ENCODE data around the gene CBLL2.

The CBLL2 gene

GRCh38 chrX:22296871-22297270, 24.2 kb downstream of the CBLL2 start:
- H3K27ac ChIP-seq (replicated peaks; ENCODE audit: low read length), result no peak overlapping the region
- no peak overlapping the region for H2AK5ac ChIP-seq (ENCODE audit: low read depth, low read length)
- no peaks in the 10 kb centered on the region for H3K79me1 ChIP-seq (ENCODE audit: low read depth, low read length)
- WGBS, 2 donors (ENCODE audit: extremely low coverage in 2 of 2, insufficient read length in 2 of 2, insufficient replicate concordance in 1 of 2), result no CpG with 5 or more reads among the region's 2 CpGs
- H3K27me3 ChIP-seq (ENCODE audit: control insufficient read depth in 3 of 3, insufficient read depth in 3 of 3, low read depth in 1 of 3, low read length in 3 of 3), result peaks cover 0 to 6% (median 0%) of the 10 kb centered on the region in 3 experiments
- H3K18ac ChIP-seq (ENCODE audit: low read length), result no peak overlapping the region
- no peak overlapping the region for H3K14ac ChIP-seq (ENCODE audit: low read length)
- no peak for DNase-seq (ENCODE audit: low spot score)
- H2BK12ac ChIP-seq (ENCODE audit: low read length), result no peak overlapping the region
- no peak overlapping the region for H2BK5ac ChIP-seq (ENCODE audit: low read length)
- H3K4me1 ChIP-seq (ENCODE audit: control insufficient read depth in 2 of 2, insufficient read depth in 1 of 2, low read depth in 1 of 2, low read length in 2 of 2), result peaks cover 0 to 2% of the 10 kb centered on the region in 2 donors
- H4K91ac ChIP-seq (ENCODE audit: low read depth, low read length, poor library complexity), result no peak overlapping the region
- no peak overlapping the region for H3K4me2 ChIP-seq (ENCODE audit: insufficient read depth, low read length, poor library complexity, severe bottlenecking)
- H3K9me3 ChIP-seq (replicated peaks in 1 of 2; ENCODE audit: control insufficient read depth in 2 of 2, insufficient read depth in 1 of 2, low read depth in 1 of 2, low read length in 2 of 2), result no peaks in the 10 kb centered on the region
- no peak overlapping the region for H3K9ac ChIP-seq (ENCODE audit: low read depth, low read length, poor library complexity)
- no peak overlapping the region for H2BK15ac ChIP-seq (ENCODE audit: low read length)
- no peak overlapping the region for H4K8ac ChIP-seq (ENCODE audit: low read depth, low read length)
- no peak overlapping the region for H2BK120ac ChIP-seq (ENCODE audit: low read depth, low read length)
- H3K4me3 ChIP-seq (ENCODE audit: low read length in 2 of 2), result no peak overlapping the region
- H3K4ac ChIP-seq (ENCODE audit: low read length), result no peak overlapping the region
- H3K36me3 ChIP-seq (replicated peaks in 1 of 2; ENCODE audit: control insufficient read depth in 2 of 2, insufficient read depth in 2 of 2, low read length in 2 of 2), result no peaks in the 10 kb centered on the region
- no peak overlapping the region for H2AFZ ChIP-seq (ENCODE audit: low read length)
- no peak overlapping the region for H3K23ac ChIP-seq (ENCODE audit: low read depth, low read length, poor library complexity)

GRCh38 chrX:22300130-22300529, 27.4 kb downstream of the CBLL2 start:
- H3K27ac ChIP-seq (replicated peaks; ENCODE audit: low read length), result no peak overlapping the region
- no peak overlapping the region for H2BK12ac ChIP-seq (ENCODE audit: low read length)
- peaks cover 0 to 2% of the 10 kb centered on the region in 2 donors for H3K4me1 ChIP-seq (ENCODE audit: control insufficient read depth in 2 of 2, insufficient read depth in 1 of 2, low read depth in 1 of 2, low read length in 2 of 2)
- no peak overlapping the region for H3K18ac ChIP-seq (ENCODE audit: low read length)
- peaks cover 0 to 6% (median 0%) of the 10 kb centered on the region in 3 experiments for H3K27me3 ChIP-seq (ENCODE audit: control insufficient read depth in 3 of 3, insufficient read depth in 3 of 3, low read depth in 1 of 3, low read length in 3 of 3)
- H3K23ac ChIP-seq (ENCODE audit: low read depth, low read length, poor library complexity), result no peak overlapping the region
- no CpG with 5 or more reads among the region's 2 CpGs for WGBS, 2 donors (ENCODE audit: extremely low coverage in 2 of 2, insufficient read length in 2 of 2, insufficient replicate concordance in 1 of 2)
- no peak overlapping the region for H4K91ac ChIP-seq (ENCODE audit: low read depth, low read length, poor library complexity)
- no peak overlapping the region for H3K14ac ChIP-seq (ENCODE audit: low read length)
- no peak overlapping the region for H3K9ac ChIP-seq (ENCODE audit: low read depth, low read length, poor library complexity)
- no peak overlapping the region for H2BK120ac ChIP-seq (ENCODE audit: low read depth, low read length)
- H3K4me3 ChIP-seq (ENCODE audit: low read length in 2 of 2), result no peak overlapping the region
- H2BK15ac ChIP-seq (ENCODE audit: low read length), result no peak overlapping the region
- no peak overlapping the region for H3K4me2 ChIP-seq (ENCODE audit: insufficient read depth, low read length, poor library complexity, severe bottlenecking)
- H3K4ac ChIP-seq (ENCODE audit: low read length), result no peak overlapping the region
- H2AFZ ChIP-seq (ENCODE audit: low read length), result no peak overlapping the region
- H2BK5ac ChIP-seq (ENCODE audit: low read length), result no peak overlapping the region
- H4K8ac ChIP-seq (ENCODE audit: low read depth, low read length), result no peak overlapping the region
- no peaks in the 10 kb centered on the region for H3K79me1 ChIP-seq (ENCODE audit: low read depth, low read length)
- no peak for DNase-seq (ENCODE audit: low spot score)
- no peaks in the 10 kb centered on the region for H3K9me3 ChIP-seq (replicated peaks in 1 of 2; ENCODE audit: control insufficient read depth in 2 of 2, insufficient read depth in 1 of 2, low read depth in 1 of 2, low read length in 2 of 2)
- no peaks in the 10 kb centered on the region for H3K36me3 ChIP-seq (replicated peaks in 1 of 2; ENCODE audit: control insufficient read depth in 2 of 2, insufficient read depth in 2 of 2, low read length in 2 of 2)
- no peak overlapping the region for H2AK5ac ChIP-seq (ENCODE audit: low read depth, low read length)

GRCh38 chrX:22310779-22311178, 38.1 kb downstream of the CBLL2 start:
- no CpG with 5 or more reads among the region's 3 CpGs for WGBS, 2 donors (ENCODE audit: extremely low coverage in 2 of 2, insufficient read length in 2 of 2, insufficient replicate concordance in 1 of 2)
- DNase-seq (ENCODE audit: low spot score), result no peak

GRCh38 chrX:22313766-22314165, 41.1 kb downstream of the CBLL2 start:
- Histone ChIP-seq H3K14ac (ENCODE audit: low read length) (no peak overlapping the region), H3K36me3 (replicated peaks in 1 of 2; ENCODE audit: control insufficient read depth in 2 of 2, insufficient read depth in 2 of 2, low read length in 2 of 2) (no peaks in the 10 kb centered on the region), H2AK5ac (ENCODE audit: low read depth, low read length) (no peak overlapping the region), H2BK5ac (ENCODE audit: low read length) (no peak overlapping the region), H2BK12ac (ENCODE audit: low read length) (no peak overlapping the region), H3K79me1 (ENCODE audit: low read depth, low read length) (no peaks in the 10 kb centered on the region), H4K91ac (ENCODE audit: low read depth, low read length, poor library complexity) (no peak overlapping the region), H3K18ac (ENCODE audit: low read length) (no peak overlapping the region), H3K23ac (ENCODE audit: low read depth, low read length, poor library complexity) (no peak overlapping the region), H3K4me1 (ENCODE audit: control insufficient read depth in 2 of 2, insufficient read depth in 1 of 2, low read depth in 1 of 2, low read length in 2 of 2) (peaks cover 0 to 1% of the 10 kb centered on the region in 2 donors), H3K27me3 (ENCODE audit: control insufficient read depth in 3 of 3, insufficient read depth in 3 of 3, low read depth in 1 of 3, low read length in 3 of 3) (no peaks in the 10 kb centered on the region), H2BK120ac (ENCODE audit: low read depth, low read length) (no peak overlapping the region), H3K27ac (replicated peaks; ENCODE audit: low read length) (no peak overlapping the region), H3K4me3 (ENCODE audit: low read length in 2 of 2) (no peak overlapping the region), H3K9me3 (replicated peaks in 1 of 2; ENCODE audit: control insufficient read depth in 2 of 2, insufficient read depth in 1 of 2, low read depth in 1 of 2, low read length in 2 of 2) (no peaks in the 10 kb centered on the region), H3K4ac (ENCODE audit: low read length) (no peak overlapping the region), H2BK15ac (ENCODE audit: low read length) (no peak overlapping the region), H4K8ac (ENCODE audit: low read depth, low read length) (no peak overlapping the region), H2AFZ (ENCODE audit: low read length) (no peak overlapping the region), H3K9ac (ENCODE audit: low read depth, low read length, poor library complexity) (no peak overlapping the region), H3K4me2 (ENCODE audit: insufficient read depth, low read length, poor library complexity, severe bottlenecking) (no peak overlapping the region)
- DNase-seq (ENCODE audit: low spot score), result no peak
- WGBS, 2 donors (ENCODE audit: extremely low coverage in 2 of 2, insufficient read length in 2 of 2, insufficient replicate concordance in 1 of 2), result no CpG with 5 or more reads among the region's 3 CpGs

More at GRCh38 chrX:22310779-22311178, 38.1 kb downstream of the CBLL2 start:
- no peak overlapping the region for H2BK5ac ChIP-seq (ENCODE audit: low read length)
- peaks cover 0 to 1% of the 10 kb centered on the region in 2 donors for H3K4me1 ChIP-seq (ENCODE audit: control insufficient read depth in 2 of 2, insufficient read depth in 1 of 2, low read depth in 1 of 2, low read length in 2 of 2)
- H3K14ac ChIP-seq (ENCODE audit: low read length), result no peak overlapping the region
- H2AFZ ChIP-seq (ENCODE audit: low read length), result no peak overlapping the region
- no peak overlapping the region for H4K91ac ChIP-seq (ENCODE audit: low read depth, low read length, poor library complexity)
- no peak overlapping the region for H2BK120ac ChIP-seq (ENCODE audit: low read depth, low read length)
- no peak overlapping the region for H3K18ac ChIP-seq (ENCODE audit: low read length)
- no peak overlapping the region for H2BK15ac ChIP-seq (ENCODE audit: low read length)
- peaks cover 0 to 3% (median 0%) of the 10 kb centered on the region in 3 experiments for H3K27me3 ChIP-seq (ENCODE audit: control insufficient read depth in 3 of 3, insufficient read depth in 3 of 3, low read depth in 1 of 3, low read length in 3 of 3)
- H3K36me3 ChIP-seq (replicated peaks in 1 of 2; ENCODE audit: control insufficient read depth in 2 of 2, insufficient read depth in 2 of 2, low read length in 2 of 2), result no peaks in the 10 kb centered on the region
- H3K23ac ChIP-seq (ENCODE audit: low read depth, low read length, poor library complexity), result no peak overlapping the region
- no peak overlapping the region for H3K9ac ChIP-seq (ENCODE audit: low read depth, low read length, poor library complexity)
- H3K9me3 ChIP-seq (replicated peaks in 1 of 2; ENCODE audit: control insufficient read depth in 2 of 2, insufficient read depth in 1 of 2, low read depth in 1 of 2, low read length in 2 of 2), result no peaks in the 10 kb centered on the region
- no peak overlapping the region for H3K4me2 ChIP-seq (ENCODE audit: insufficient read depth, low read length, poor library complexity, severe bottlenecking)
- no peak overlapping the region for H2AK5ac ChIP-seq (ENCODE audit: low read depth, low read length)
- H3K79me1 ChIP-seq (ENCODE audit: low read depth, low read length), result no peaks in the 10 kb centered on the region
- H3K27ac ChIP-seq (replicated peaks; ENCODE audit: low read length), result no peak overlapping the region
- H3K4me3 ChIP-seq (ENCODE audit: low read length in 2 of 2), result no peak overlapping the region
- no peak overlapping the region for H4K8ac ChIP-seq (ENCODE audit: low read depth, low read length)
- no peak overlapping the region for H2BK12ac ChIP-seq (ENCODE audit: low read length)
- H3K4ac ChIP-seq (ENCODE audit: low read length), result no peak overlapping the region

Measured in neuronal stem cell (in vitro differentiated cells).